SKM-1 treated with dmso at 0.1 percent for 144 hours (cell line): ENCODE measurements around the gene CASP4.
A peak's percentile ranks its signal among the peaks of the same experiment; 100 is the strongest.
"Not testable (repeated sequence)": the region's sequence is repeated elsewhere in the genome, so short reads cannot be mapped to it uniquely, and the experiment has no call there.

ENCODE experiments used
- DNase-seq: peaks from one replicate; lab custom pipeline; 2025; ENCODE audit not compliant: unreplicated experiment; lab: John Stamatoyannopoulos, UW

Gene CASP4

DNA sequence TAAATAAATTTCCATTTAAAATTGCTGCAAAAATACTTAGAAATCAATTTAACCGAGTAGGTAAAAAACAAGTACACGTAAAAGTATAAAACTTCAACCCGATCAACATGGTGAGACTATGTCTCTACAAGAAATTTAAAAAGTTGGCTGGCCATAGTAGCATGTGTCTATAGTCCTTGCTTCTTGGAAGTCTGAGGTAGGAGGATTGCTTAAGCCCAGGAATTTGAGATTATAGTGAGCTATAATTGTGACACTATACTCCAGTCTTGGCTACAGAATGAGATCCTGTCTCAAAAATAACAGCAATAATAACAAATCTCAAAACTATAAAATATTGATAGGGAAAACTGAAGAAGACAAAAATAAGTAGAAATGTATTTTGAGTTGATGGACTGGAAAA is 11.1 kb downstream of the CASP4 start:
- DNase-seq = no peak

GRCh38 chr11:104956528-104956927 is 11.8 kb downstream of the CASP4 start:
- DNase-seq = peak; percentile 12

GRCh38 chr11:104946907-104947306 is 21.5 kb downstream of the CASP4 start:
- peak; percentile 52 for DNase-seq

GRCh38 chr11:104944076-104944475 is 24.3 kb downstream of the CASP4 start:
- DNase-seq = no peak

- no peak for DNase-seq
Measured at GRCh38 chr11:104943561-104943960, 24.8 kb downstream of the CASP4 start.

- no peak for DNase-seq
Measured at GRCh38 chr11:104934594-104934993, 33.8 kb downstream of the CASP4 start.

GRCh38 chr11:104934073-104934472 is 34.3 kb downstream of the CASP4 start:
- DNase-seq = not testable (repeated sequence)

- DNase-seq = no peak
Measured at GRCh38 chr11:104928811-104929210, 39.6 kb downstream of the CASP4 start.

- DNase-seq = no peak
Measured at GRCh38 chr11:104926771-104927611, 41.4 kb downstream of the CASP4 start.

DNA sequence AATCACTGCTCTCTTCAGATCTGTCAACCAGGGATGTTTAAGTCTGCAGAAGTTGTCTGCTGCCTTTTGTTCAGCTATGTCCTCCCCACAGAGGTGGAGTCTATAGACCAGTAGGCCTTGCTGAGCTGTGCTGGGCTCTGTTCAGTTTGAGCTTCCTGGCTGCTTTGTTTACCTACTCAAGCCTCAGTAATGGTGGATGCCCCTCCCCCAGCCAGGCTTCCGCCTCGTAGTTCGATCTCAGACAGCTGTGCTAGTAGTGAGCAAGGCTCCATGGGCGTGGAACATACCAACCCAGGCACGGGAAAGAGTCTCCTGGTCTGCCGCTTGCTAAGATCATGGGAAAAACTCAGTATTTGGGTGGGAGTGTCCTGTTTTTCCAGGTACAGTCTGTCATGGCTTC is 42.5 kb downstream of the CASP4 start:
- no peak for DNase-seq

DNA sequence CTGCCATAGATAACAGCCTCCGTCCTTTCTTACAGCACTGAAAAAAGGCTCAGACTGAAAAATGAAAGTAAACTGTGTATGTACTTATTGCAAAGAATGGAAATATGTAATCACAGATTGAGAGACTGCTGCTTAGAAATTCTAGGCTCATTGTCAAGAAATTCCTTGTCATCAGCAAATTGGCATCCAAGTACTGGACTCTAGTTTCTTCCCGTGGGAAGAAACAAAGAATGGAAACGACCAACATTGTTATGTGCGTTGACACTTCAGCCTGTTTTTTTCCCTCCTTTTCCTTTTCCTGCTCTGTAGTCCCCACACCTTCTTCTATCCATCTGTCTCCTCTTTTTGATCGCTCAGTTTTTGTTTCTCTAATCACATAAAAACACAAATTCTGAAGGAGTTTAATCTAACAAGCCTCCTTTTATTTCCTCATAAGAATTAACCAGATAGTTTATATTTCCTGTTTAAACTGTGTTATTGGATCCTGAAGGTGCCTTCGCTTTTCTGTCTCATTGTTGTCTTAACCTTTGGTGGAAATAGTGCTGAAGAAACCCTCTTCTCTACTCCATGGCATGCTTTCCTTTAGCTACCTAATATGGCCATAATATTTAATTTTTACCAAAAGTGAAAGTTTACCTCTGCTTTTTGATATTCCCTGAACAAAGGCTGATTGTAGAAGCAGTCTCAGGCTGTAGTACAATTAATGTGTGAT is 50.1 kb downstream of the CASP4 start:
- DNase-seq = no peak

- DNase-seq = no peak
Measured at GRCh38 chr11:104917271-104918112, 50.9 kb downstream of the CASP4 start.

GRCh38 chr11:104916442-104916841 is 51.9 kb downstream of the CASP4 start:
- no peak for DNase-seq

DNA sequence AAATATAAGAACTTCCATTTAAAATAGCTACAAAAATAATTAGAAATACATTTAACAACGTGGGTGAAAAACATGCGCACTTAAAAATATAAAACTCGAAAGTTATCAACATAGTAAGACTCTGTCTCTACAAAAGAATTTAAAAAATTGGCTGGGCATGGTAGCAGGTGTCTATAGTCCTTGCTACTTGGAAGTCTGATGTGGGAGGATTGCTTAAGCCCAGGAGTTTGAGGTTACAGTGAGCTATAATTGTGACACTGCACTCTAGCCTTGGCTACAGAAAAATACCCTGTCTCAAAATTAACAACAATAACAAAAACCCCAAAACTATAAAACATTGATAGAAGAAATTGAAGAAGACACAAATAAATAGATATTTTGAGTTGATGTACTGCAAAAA is 56.3 kb downstream of the CASP4 start:
- no peak for DNase-seq

GRCh38 chr11:104908186-104908531 is 60.2 kb downstream of the CASP4 start:
- DNase-seq = no peak

DNA sequence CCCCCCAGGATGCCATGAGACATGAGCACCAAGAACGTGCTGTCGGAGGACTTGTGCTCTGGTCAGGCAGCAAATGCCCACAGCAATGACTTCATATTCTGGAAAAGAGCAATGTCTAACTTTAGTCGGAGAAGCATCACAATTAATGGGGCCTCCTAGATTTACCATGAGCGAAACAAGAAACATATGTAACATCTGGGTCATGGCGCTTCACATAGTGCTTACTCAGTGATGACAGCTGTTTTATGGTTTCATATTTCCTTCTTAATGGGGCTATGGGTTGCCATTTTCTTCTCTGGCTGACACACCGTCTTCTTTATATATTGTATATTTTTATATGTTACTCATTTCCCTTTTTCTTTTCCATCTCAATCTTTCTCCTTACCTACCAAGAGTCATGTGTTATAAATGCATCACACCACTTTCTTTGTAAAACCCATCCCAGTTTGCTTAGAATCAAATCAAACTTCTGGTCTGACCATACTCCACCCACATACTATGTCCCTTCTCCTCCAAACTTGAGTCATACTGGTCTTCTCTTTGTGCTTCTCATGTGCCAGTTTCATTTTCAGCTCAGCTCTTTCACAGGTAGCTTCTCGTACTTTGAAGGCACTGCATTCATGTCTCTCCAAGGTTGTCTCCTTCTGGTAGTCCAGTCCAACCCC is 60.7 kb downstream of the CASP4 start:
- no peak for DNase-seq

DNA sequence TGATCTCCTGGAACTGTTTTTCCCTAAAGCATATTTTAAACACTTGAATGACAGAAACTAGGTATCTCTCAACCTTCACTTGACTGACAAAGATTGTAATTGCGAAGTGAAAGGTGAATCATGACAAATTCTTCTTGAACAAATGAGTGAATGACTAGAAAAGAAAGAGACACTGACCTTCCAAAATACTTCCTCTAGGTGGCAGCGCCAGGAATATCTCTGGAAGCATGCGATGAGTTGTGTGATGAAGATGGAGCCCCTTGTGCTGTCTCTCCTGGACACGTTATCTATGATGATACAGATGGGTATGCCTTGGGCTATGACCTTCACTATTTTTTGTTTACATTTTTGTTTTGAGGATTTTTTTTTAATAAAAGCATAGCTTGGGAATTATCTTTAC is 63.1 kb downstream of the CASP4 start:
- DNase-seq = no peak

GRCh38 chr11:104899226-104899625 is 69.1 kb downstream of the CASP4 start:
- no peak for DNase-seq

DNA sequence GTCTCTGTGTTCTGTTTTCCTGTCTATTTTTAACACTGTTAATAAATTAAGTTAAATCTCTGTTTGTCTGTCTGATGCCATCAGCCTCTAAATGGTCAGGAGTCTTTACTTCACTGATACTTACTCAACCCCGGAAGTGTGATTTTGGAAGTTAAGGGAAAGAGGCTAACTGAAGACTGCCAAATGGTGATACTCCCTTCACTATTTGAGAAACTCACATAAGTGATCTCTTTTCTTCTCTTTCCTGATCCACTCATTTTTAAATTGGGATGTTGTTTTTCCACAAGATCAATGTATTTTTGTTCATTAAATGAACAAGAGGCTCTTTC is 69.7 kb downstream of the CASP4 start:
- no peak for DNase-seq

DNA sequence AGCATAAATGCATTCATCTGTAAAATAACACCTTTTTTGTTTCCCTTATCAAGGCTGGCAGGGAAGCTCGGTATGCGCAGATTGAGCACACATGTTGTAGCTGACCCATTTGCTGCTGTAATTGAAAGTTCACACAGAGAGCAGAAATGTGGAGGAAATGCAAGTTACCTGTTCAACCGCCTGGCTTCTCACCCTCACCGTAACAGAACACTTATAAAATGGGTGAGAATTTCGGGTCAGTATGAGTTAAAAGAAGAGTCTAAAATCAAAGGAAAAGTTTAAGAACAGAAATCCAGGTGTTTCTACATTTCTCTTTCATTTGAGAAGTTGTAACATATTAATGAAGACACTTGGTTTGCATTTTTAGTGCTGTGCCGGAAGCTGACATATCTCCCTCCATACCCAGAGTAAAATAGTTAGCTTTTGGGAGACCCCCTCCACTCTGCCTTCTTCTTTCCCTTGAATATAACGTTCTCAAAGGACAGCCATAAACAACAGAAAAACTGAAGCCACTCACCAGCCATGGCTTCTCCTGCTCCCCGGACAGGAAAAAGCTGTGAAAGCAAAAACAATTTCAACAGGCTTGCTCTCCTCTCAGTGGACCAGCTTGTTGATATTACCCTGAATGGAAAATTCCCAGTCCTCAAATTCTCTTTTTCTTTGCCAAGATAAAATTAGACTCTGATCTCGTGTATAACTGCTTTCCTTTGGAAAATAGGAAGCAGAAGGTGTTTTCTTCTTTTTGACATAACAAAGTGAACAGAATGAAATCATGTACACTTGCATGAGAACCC is 70.3 kb downstream of the CASP4 start, which contains the start of gene CASP12:
Gene CASP12 (minus strand): TSS at position 570 of the 794 bp plus-strand sequence.
- DNase-seq = no peak
